SIG-M5 treated with dmso at 0.1 percent for 504 hours (cell line): ENCODE measurements around the gene PTGR3.

ENCODE experiments used
- DNase-seq: peaks from one replicate; lab custom pipeline; 2025; ENCODE audit not compliant: unreplicated experiment; lab: John Stamatoyannopoulos, UW

Gene PTGR3

GRCh38 chr18:75238100-75238499 is 29.2 kb upstream of the PTGR3 start:
- no peak for DNase-seq

- no peak for DNase-seq
Measured at GRCh38 chr18:75235896-75236295, 27.0 kb upstream of the PTGR3 start.

- no peak for DNase-seq
Measured at GRCh38 chr18:75234901-75235300, 26.0 kb upstream of the PTGR3 start.

GRCh38 chr18:75231053-75231406 is 22.1 kb upstream of the PTGR3 start:
- no peak for DNase-seq

- DNase-seq: no peak
Measured at GRCh38 chr18:75230163-75231052, 21.5 kb upstream of the PTGR3 start.

GRCh38 chr18:75229437-75229836 is 20.5 kb upstream of the PTGR3 start:
- no peak for DNase-seq

- no peak for DNase-seq
Measured at GRCh38 chr18:75228967-75229366, 20.0 kb upstream of the PTGR3 start.

- no peak for DNase-seq
Measured at GRCh38 chr18:75227535-75228296, 18.8 kb upstream of the PTGR3 start.

GRCh38 chr18:75226956-75227316 is 18.0 kb upstream of the PTGR3 start:
- no peak for DNase-seq

GRCh38 chr18:75226286-75226955 is 17.5 kb upstream of the PTGR3 start:
- no peak for DNase-seq

GRCh38 chr18:75223687-75224347 is 14.9 kb upstream of the PTGR3 start:
- DNase-seq: peak; percentile 48

GRCh38 chr18:75222407-75222806 is 13.5 kb upstream of the PTGR3 start:
- no peak for DNase-seq

GRCh38 chr18:75221897-75222296 is 13.0 kb upstream of the PTGR3 start:
- no peak for DNase-seq

- no peak for DNase-seq
Measured at GRCh38 chr18:75221397-75221796, 12.5 kb upstream of the PTGR3 start.

- no peak for DNase-seq
Measured at GRCh38 chr18:75220551-75221355, 11.8 kb upstream of the PTGR3 start.

GRCh38 chr18:75219745-75220375 is 10.9 kb upstream of the PTGR3 start:
- no peak for DNase-seq

- DNase-seq: no peak
Measured at GRCh38 chr18:75218065-75218923, 9.4 kb upstream of the PTGR3 start.

GRCh38 chr18:75216911-75217689 is 8.2 kb upstream of the PTGR3 start:
- DNase-seq: no peak
